GM21528 (cell line): ENCODE results near the gene PCYOX1L.

ENCODE experiments used
- ATAC-seq: cut with Tn5 transposase; IDR thresholded peaks from one replicate; pipeline ENCODE4 v1.9.1; 2021; ENCODE audit warnings: mild to moderate bottlenecking, moderate library complexity; ENCODE audit not compliant: unreplicated experiment, low FRiP score

Gene PCYOX1L

GRCh38 chr5:149418910-149419531 is 61.2 kb downstream of the PCYOX1L start:
- ATAC-seq = no peak
